Activated naive CD8-positive, alpha-beta T cell (primary cell): Measurements from ENCODE around the gene TUBA1A.
"Not testable (repeated sequence)": the region's sequence is repeated elsewhere in the genome, so short reads cannot be mapped to it uniquely, and the experiment has no call there.

Experiments used
- H3K27ac Mint-ChIP-seq: one replicate; pipeline ENCODE4 v1.8.0; 2021; ENCODE audit warnings: mixed read lengths
- H3K27me3 Mint-ChIP-seq: one replicate; pipeline ENCODE4 v1.8.0; 2021; ENCODE audit warnings: mixed read lengths
- H3K36me3 Mint-ChIP-seq: one replicate; pipeline ENCODE4 v1.8.0; 2021; ENCODE audit warnings: mixed read lengths
- H3K4me1 Mint-ChIP-seq: one replicate; pipeline ENCODE4 v1.8.0; 2021; ENCODE audit warnings: low read depth, mixed read lengths
- H3K4me3 Mint-ChIP-seq: one replicate; pipeline ENCODE4 v1.8.0; 2021; ENCODE audit warnings: mild to moderate bottlenecking, mixed read lengths
- H3K9me3 Mint-ChIP-seq: one replicate; pipeline ENCODE4 v1.8.0; 2021; ENCODE audit warnings: low read depth, mixed read lengths

Gene TUBA1A

DNA sequence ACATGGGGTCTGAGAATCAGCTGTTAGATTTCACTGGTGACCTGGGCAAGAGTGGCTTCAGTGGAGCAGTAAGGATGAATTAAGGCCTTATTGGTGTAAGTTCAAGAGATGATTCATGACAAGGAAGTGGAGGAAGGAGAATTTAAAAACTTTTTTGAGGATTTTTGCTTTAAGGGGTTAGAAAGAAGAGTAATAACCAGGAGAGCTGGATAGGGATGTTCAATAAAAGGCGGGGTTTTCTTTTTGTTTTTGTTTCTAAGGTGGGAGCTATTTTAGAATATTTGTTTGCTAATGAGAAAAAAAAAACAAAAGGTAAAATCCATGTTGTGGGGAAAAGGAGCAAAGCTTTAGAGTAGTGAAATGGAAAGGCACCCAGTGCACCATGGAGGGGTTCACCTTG lies 42.5 kb downstream of the TUBA1A start:
- no peaks in the 10 kb centered on the region for H3K4me1 Mint-ChIP-seq
- H3K27me3 Mint-ChIP-seq = no peaks in the 10 kb centered on the region
- H3K27ac Mint-ChIP-seq = no peak overlapping the region
- no peak overlapping the region for H3K4me3 Mint-ChIP-seq
- H3K9me3 Mint-ChIP-seq = no peaks in the 10 kb centered on the region
- peaks cover 4% of the 10 kb centered on the region for H3K36me3 Mint-ChIP-seq

DNA sequence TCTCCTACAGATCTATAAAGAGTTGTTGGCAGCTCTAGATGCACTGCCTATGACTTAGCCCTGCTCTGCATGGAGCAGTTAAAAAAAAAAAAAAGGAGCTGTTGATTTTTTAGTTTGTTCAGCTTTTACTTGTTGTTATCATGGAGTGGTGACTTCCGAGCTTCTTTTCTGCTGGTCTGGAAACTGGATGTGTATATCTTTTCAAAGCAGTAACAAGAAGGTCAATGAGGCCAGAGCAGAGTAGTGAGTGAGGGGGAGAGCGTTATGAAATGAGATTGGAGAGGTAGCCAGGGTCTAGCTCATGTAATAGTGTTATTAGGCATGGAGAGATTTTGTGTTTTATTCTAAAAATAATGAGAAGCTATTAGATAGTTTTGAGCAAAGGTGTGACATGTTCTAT lies 44.5 kb downstream of the TUBA1A start:
- H3K4me1 Mint-ChIP-seq = no peaks in the 10 kb centered on the region
- H3K4me3 Mint-ChIP-seq = no peak overlapping the region
- H3K9me3 Mint-ChIP-seq = no peaks in the 10 kb centered on the region
- H3K36me3 Mint-ChIP-seq = peaks cover 5% of the 10 kb centered on the region
- H3K27me3 Mint-ChIP-seq = no peaks in the 10 kb centered on the region
- no peak overlapping the region for H3K27ac Mint-ChIP-seq

DNA sequence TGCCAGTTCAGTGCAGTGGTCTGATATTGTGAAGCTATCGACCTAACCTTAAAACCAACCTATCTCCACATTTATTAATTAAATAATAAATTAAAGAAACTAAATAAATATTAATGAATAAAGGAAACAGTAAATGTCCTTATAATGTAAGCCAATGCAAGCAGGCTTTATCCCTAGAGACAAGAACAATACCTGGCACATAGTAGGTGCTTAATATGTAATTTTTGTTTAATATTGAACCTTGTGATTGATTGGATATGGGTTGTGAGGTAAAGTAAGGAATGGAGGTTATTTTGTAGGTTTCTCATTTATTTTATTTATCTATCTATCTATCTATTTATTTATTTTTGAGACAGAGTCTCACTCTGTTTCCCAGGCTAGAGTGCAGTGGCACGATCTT lies 49.9 kb downstream of the TUBA1A start:
- Mint-ChIP-seq H3K27ac (no peak overlapping the region), H3K9me3 (no peaks in the 10 kb centered on the region), H3K4me3 (no peak overlapping the region), H3K27me3 (no peaks in the 10 kb centered on the region), H3K36me3 (peaks cover 2% of the 10 kb centered on the region), H3K4me1 (no peaks in the 10 kb centered on the region)

GRCh38 chr12:49138587-49138986 lies 50.3 kb downstream of the TUBA1A start:
- no peak overlapping the region for H3K27ac Mint-ChIP-seq
- peaks cover 2% of the 10 kb centered on the region for H3K36me3 Mint-ChIP-seq
- no peak overlapping the region for H3K4me3 Mint-ChIP-seq
- peaks cover 4% of the 10 kb centered on the region for H3K4me1 Mint-ChIP-seq
- no peaks in the 10 kb centered on the region for H3K9me3 Mint-ChIP-seq
- no peaks in the 10 kb centered on the region for H3K27me3 Mint-ChIP-seq

GRCh38 chr12:49137476-49137875 lies 51.4 kb downstream of the TUBA1A start:
- no peaks in the 10 kb centered on the region for H3K9me3 Mint-ChIP-seq
- peaks cover 12% of the 10 kb centered on the region for H3K4me1 Mint-ChIP-seq
- H3K4me3 Mint-ChIP-seq = no peak overlapping the region
- H3K27me3 Mint-ChIP-seq = no peaks in the 10 kb centered on the region
- no peak overlapping the region for H3K27ac Mint-ChIP-seq
- H3K36me3 Mint-ChIP-seq = peaks cover 2% of the 10 kb centered on the region

DNA sequence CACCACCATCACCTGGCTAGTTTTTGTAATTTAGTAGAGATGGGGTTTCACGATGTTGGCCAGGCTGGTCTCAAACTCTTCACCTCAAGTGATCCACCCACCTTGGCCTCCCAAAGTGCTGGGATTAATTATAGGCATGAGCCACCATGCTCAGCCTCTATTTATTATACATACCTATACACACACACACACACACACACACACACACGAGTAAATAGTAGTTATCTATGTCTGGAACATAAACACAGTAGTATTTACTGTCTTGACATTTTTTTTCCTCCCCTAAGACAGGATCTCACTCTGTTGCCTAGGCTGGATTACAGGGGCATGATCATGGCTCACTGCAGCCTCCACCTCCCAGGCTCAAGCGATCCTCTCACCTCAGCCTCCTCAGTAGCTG lies 51.9 kb downstream of the TUBA1A start:
- not testable (repeated sequence) for H3K4me3 Mint-ChIP-seq, H3K36me3 Mint-ChIP-seq, H3K9me3 Mint-ChIP-seq, H3K27ac Mint-ChIP-seq, H3K27me3 Mint-ChIP-seq
- peaks cover 17% of the 10 kb centered on the region for H3K4me1 Mint-ChIP-seq
